Kidney capillary endothelial cell (primary cell): ENCODE results near the gene TGIF2.

ENCODE experiments used
- DNase-seq: peaks from one replicate; pipeline ENCODE4 v3.0.0-alpha.2; 2018; ENCODE audit warnings: low spot score

Gene TGIF2

DNA sequence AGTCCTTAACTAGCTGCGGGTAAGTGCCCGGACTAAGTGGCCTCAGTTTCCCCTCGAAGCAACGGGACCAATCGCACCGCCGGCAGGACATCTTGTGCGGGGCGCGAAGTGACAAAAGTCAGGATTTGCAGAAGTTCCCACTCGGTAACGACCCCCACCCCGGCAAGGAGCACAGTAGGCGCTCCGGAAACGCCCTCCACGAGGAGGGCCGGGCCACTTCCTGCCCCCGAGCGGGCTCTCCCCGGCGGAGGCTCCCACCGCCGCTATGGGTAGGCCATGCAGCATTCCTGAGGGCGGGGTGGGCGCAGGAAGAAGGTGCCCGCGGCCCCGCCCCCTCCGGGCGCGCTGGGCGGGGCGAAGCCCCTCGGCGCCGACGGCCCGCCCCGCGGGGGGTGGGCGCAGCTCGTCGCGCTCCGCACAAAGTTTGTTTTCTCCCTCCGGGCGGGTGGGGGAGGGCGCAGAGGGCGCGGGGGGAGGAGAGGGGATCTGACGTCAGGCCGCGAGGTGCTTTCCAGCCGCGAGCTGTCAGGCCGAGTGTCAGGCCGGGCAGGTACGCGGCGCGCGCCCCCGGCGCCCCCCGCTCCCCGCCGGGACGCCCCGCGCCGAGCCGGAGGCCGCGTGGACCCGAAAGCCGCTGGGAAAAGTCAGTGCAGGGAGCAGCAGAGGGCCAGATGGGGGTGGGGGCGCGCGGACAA lies at the start of gene TGIF2:
Gene TGIF2, plus strand, starts transcription at position 495 of the 695 bp plus-strand sequence. CDS start 5,178 bp downstream, outside the sequence.
- peak; percentile 78 for DNase-seq

DNA sequence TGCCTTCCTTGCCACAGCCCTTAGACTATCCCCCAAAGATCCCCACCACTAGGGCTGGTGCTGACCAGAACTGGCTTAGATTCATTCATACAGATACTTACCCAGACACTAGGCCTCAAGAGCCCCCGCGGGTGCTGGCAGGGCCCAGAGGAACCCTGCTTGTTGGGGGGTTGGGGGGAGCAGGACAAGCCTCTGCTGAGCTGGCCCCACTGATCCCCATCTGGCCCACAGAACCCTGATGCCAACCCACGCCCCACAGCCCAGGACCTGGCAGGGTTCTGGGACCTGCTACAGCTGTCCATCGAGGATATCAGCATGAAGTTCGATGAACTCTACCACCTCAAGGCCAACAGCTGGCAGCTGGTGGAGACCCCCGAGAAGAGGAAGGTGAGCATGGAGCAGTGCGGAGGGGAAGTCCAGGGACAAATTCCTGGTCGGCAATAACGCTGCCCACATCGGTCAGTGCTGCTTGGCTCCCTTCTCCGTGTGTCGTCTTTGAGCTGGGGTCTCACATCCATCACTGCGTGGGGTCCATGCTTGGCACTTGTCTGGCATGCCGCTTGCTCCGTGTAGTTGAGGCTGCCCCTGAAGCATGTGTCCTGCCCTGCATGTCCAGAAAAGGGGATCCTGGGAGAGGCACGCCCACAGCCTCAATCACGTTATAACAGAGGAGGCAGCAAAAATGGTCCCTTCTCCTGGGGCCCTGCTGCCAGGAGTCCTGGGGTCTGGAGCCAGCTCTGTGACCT lies 47.6 kb upstream of the TGIF2 start:
- no peak for DNase-seq

- DNase-seq = no peak
Measured at GRCh38 chr20:36526521-36527011, 46.8 kb upstream of the TGIF2 start.

- DNase-seq = no peak
Measured at GRCh38 chr20:36527331-36528125, 45.9 kb upstream of the TGIF2 start.

- no peak for DNase-seq
Measured at GRCh38 chr20:36528176-36528874, 45.1 kb upstream of the TGIF2 start.

DNA sequence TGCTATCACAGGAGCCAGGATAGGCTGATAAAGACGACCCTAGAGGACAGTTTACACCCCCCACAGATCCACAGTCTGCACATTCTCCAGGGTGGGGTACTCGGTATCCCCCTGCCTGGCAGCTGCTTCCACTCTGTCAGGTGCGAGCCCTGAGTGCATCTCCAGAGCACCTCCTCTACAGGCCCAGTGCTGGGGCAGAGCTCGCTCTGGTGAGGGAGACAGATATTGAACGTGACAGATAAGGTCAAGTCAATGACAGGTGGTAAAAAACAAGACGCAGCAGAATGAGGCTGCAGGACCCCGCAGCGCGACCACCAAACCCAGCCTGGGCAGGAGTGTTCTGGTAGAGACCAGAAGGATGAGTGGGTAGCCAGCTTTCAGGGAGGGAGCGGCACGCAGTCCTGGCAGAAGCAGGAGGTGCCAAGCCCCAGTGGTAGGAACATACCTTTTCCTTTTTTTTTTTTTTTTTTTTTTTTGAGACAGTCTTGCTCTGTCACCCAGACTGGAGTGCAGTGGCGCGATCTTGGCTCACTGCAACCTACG lies 44.5 kb upstream of the TGIF2 start:
- no peak for DNase-seq

GRCh38 chr20:36532388-36532787 lies 41.0 kb upstream of the TGIF2 start:
- no peak for DNase-seq

DNA sequence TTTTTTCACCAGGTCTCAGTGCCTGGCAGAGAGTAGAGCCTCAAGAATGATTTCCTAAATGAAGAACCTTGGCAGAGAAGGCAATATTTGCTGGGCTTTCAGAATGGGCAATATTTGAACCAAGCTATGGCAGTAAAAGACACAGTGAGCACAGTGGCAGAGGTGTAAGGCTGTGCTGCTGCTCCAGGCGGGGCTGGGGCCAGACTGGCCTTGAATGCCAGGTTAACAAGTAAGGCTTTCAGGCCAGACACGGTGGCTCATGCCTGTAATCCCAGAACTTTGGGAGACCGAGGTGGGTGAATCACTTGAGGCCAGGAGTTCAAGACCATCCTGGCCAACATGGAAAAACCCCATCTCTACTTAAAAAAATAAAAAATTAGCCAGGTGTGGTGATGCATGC lies 40.6 kb upstream of the TGIF2 start:
- DNase-seq = no peak

GRCh38 chr20:36538026-36538722 lies 35.2 kb upstream of the TGIF2 start:
- DNase-seq = no peak

- DNase-seq = no peak
Measured at GRCh38 chr20:36540551-36541211, 32.7 kb upstream of the TGIF2 start.

- no peak for DNase-seq
Measured at GRCh38 chr20:36541227-36541767, 32.1 kb upstream of the TGIF2 start, which contains the start of gene MYL9. Gene MYL9, plus strand, starts transcription at chr20:36541519. Its CDS starts 3,366 bp downstream, at chr20:36544885.

DNA sequence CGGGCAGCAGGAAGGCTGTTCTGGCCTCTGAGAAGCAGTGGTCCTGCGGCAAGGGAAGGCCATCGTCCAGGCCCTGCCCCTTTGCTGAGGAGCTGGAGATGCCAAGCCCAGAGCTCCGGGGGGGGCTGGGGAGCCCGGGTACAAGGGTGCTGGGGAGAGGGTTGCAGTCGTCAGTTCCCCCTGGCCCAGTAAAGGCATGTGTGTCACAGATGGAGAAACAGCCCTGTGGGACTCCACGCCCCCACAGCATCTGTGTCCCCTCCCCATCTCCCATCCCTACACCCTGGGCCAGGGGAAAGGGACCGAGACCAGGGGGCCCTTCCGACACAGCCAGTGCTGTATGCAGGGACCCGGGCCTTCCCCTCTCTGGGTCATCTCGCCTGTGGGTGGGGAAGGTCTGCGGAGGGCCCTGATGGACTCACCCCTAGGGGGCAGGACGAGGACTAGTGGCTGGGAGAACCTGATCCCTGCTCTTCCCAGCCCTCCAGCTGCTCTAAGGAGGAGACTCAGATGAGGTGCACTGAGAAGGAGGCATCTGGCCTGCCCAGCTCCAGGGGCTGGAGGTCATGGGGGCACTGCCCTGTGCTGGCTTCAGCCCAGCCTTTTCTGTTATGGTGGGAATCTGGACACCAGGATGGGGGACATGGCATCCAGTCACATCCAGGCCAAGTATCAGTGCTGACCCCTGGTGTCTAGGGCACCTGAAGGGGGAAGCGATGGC lies 31.5 kb upstream of the TGIF2 start:
- DNase-seq = no peak

DNA sequence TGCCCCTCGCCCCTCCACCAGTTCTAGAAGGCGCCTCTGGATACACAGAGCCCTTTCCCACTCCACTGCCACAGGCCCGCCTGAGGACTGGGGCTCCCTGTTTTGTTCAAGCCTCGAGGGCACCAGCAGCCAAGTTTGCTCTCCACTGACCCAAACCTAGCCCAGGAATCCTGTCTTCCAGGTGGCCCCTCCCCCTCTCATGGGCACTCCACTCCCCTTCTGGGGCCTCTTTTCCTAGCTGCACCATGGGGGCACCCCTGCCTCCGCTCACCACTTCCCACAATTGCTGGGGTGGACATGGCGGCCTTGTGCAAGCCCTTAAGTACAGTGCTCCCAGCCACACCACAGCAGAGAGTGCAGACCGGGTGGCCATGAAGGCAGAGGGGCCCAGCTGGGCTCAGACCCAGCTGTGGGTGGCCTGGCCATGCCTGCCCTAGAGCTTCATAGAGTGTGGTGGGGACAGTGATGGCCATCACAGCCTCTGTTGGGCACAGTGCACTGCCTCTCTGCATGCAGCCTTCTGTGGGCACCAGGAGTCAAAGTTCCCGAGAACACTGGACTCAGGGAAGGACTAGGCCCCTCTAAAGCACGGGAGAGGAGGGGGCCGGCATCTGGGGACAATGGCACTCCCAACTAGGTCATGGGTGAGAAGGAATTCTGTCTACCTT lies 30.7 kb upstream of the TGIF2 start:
- DNase-seq = no peak

GRCh38 chr20:36543184-36544133 lies 29.9 kb upstream of the TGIF2 start:
- no peak for DNase-seq

GRCh38 chr20:36544134-36545018 lies 29.0 kb upstream of the TGIF2 start:
- no peak for DNase-seq

- DNase-seq = no peak
Measured at GRCh38 chr20:36546111-36546736, 27.2 kb upstream of the TGIF2 start.
